HG03565 (cell line): ENCODE data around the gene KRTAP17-1.

Experiments used
- ATAC-seq: cut with Tn5 transposase; IDR thresholded peaks from one replicate; pipeline ENCODE4 v1.9.1; 2021; ENCODE audit warnings: mild to moderate bottlenecking, moderate library complexity; ENCODE audit not compliant: unreplicated experiment

The KRTAP17-1 gene

DNA sequence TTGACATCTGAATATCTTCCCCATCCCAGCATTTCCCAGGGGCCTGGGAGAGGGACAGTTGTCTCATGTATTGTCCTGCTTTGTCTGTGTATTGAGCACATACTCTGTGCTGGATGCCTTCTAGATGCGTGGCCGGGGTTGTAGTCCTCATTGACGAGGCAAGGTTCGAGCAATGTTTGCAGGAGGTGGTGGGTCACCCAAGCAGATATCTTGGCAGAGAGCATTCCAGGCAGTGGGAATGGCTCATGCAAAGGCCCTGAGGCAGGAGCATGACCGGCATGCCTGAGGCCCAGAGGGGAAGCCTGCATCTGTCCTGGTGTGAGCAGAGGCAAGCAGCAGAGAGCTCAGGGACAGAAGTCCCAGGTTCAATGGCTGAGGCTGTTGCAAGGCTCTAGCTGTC, 17.6 kb upstream of the KRTAP17-1 start:
- ATAC-seq: no peak

DNA sequence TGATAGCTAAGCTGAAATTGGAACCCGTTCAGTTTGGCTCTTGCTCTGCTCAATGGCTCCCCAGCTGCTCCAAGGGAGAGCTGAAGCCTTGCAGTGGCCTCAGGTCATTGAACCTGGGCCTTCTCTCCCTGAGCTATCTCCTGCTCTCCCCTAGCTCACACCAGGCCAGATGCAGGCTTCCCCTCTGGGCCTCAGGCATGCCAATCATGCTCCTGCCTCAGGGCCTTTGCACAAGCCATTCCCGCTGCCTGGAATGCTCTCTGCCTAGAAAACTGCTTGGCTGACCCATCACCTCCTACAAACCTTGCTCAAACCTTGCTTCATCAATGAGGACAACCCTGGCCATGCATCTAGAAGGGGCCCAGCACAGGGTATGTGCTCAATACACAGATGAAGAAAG, 16.7 kb upstream of the KRTAP17-1 start:
- ATAC-seq: no peak

DNA sequence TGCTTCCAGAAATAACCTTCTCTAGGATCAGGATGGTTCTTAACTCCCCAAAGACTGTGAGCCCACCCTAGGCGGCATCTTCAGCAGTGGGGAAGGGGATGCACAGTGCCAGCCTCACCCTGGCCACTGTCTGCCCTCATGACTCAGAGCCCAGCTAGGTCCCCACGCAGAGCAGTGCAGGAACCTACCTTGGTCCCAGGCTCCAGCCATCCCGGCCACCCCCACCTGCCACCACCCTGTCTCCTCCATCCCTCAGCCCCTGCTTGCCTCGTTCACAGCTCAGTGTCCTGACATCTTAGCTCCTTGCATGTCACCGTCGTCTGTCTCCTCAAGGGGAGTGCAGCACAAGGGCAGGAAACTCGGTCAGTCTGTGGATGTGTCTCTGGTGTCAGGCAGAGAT, 16.1 kb upstream of the KRTAP17-1 start:
- no peak for ATAC-seq

DNA sequence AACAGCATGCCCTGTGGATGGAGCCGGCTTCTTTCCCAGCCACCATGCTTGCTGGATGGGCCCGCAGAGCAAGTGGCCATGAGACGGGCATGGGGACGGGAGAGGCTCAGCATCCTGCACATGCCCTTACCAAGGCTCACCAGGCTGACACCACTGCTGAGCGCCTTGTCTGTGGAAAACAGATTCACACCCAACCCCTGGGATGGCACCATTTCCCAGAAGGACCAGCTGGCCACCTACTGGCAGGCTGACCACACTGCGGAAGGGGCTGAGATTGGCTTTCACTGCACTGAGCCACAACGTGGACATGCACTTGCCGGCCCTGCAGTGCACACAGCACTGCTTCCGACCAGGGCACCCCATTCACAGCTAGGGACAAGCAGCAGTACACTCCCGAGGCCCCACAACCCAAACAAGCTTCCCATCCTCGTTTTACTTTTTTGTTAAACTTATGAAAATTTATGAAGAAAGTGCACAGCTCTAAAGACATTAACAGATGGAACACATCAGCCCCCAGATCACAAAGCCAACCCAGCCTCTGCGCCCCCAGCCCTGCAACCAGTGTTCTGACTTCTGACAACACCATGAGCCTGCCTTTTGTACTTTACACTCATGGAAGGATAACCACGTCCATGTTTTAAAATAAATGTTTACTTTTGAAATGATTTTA, 13.9 kb upstream of the KRTAP17-1 start:
- no peak for ATAC-seq

DNA sequence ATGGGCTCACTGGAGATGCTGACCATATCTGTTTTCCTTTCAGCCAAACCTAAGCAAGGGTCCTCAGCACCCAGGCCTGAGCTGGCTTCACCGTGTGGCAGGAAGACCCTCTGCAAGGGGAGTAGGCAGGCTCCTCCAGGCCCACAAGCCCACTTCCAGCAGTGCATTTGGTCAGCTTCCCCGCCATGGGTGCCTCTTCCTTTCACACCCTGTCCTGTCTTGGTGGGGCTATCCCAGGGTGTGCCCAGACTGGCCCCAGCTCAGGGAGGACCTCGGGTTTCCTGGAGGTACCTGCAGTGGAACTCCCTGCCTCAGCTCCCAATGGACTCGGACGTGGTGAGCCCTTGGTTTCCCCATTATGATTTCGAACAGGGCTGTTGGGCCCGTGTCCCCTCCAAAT, 12.7 kb upstream of the KRTAP17-1 start:
- no peak for ATAC-seq

DNA sequence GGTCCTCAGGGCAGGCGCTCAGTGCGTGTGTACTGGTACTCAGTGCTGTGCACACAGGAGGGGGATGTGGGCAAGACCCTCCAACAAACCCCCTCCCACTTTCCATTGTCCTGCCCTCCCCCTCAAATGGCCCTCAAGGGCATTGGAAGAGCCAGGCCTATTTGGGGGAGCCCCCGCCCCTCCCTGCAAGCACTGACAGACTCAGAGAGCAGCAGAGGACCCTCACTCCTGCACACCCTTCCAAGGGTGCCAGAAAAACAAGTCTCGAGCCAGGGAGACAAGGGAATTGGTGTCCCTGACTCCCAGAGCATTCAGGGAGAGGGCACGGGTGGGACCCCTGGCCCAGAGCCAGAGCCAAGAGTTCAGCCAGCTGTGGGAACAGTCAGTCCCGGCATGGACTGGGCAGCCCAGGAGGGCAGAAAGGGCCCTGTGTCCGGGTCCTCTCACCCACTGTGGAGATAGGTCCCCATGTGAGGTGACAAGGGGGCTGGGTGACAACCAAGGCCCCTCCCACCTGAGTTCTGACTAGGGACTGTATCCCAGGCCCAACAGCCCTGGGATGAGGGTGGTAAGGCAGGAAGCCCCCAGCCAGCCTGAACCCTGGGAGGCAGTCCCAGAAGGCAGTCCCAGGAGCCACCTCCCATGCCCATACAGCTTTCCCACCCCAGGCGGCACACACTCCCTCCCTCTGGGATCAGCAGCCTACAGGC, 12.1 kb upstream of the KRTAP17-1 start:
- no peak for ATAC-seq

DNA sequence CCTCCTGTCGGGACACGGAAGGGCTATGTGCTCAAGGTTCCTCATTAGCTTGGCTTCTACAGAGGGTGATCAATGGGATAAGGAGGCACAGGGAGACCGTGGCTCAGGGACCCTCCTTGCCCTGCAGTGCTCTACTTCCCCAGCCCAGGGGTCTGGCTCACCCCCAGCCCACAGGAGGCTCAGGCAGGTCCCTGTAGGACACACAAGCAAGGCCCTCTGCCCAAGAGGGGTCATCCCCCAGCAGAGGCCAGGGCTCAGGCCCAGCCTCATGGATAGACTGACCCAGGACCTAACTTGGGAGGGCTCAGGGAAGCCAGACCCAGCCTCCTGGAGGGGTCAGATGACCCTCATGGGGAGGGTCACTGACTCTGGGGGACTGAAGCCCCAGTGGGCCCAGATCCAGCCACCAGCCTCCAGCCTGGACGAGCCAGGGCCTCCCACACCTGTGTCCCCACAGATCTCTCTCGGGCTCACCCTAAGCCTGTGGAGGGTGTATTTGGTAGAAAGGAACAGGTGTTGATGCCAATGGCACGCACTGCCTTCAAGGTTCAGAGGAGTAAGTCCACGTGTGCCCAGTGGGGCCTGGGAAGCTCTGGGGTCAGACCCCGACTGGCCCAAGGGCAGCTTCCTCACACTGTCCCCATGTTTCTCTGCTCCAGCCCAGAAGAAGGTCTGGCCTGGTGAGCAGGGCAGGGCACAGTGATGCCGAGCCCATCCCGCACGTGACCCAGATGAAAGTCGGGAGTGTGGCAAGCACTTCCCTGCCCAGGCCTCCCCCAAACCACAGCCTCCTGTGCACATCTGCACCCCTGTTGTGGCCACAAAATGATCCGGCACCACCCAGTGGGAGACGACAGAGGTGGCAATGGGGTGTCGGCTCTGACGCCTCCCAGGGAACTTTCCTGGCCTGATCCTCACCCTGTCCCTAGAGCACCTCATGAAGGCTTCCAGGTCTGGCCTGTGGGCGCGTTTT, 10.9 kb upstream of the KRTAP17-1 start:
- no peak for ATAC-seq

DNA sequence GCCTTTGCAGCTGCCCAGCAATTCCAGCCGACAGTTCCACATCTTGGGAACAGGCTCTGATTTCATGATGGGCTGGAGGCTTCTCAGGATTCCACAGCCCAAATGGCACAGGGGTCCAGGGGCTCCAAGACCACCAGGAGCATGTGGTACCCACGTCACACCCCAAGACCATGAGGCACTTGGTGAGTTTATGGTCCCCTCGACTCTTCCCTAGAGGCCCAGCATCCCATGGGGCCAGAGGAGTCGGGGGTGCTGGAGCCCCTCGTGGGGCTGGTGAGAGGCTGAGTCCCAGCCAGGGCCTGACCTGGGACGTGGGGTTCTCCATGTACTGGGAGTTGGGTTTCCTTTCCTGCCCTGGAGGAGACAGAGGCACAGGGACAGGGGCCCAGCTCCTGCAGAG, 10.1 kb upstream of the KRTAP17-1 start:
- no peak for ATAC-seq

DNA sequence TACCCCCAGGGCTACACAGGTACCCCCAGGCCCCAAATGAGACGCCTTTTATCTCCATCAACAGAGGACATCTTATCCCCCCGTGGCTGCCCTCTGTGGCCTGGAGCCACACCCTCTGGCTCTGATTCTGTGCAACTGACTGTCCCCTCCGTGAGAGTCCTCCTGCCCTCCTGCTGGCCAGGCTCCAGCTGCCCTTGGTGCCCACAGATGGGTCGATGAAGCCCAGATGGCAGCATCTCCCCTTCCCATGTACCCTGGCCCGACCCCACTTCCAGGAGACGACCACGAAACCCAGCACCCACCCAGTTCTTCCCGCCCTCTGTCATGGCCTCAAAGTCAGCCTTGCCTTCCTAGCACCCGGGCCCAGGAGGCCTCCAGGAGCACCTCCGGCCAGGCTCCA, 9.6 kb upstream of the KRTAP17-1 start:
- ATAC-seq: no peak

DNA sequence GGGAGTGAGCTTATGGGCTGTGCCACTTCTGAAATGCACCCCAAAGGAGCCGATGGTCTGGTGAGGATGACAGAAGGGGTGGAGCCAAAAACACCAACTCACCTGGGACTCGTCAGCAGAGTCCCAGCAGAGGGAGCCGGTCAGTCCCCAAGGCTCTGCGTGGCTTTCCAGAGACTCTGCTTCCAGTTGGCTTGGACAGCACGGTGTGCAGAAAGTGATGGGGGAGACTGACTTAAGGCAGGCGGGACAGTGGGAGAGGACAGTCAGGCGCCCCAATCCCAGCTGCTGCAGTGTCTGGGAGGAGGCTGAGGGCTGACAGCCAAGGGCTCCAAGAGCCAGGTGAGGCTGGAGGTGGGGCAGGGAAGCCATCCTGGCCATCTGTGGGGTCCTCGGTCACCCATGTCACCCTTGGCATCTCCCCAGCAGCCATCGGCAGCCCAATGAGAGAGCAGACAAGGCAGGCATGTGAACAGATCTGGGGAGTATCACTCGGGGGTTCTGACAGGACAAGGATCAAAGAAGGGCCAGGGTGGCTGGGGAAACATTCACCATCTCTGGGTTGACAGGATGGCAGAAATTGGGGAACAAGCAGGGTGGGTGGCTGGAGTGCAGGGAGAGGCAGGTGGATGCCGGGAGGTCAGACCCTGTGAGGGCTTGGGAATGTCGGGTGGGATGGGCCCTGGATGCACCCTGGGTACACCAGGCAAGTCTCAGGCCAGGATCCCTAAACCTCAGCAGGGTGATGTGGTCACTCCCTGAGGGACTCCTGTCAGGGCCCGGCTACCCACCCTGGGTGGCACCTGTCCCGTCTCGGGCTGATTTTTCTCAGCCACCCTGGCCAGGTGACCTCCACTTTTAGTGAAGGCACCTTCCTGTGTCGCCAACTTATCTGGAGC, 8.9 kb upstream of the KRTAP17-1 start:
- no peak for ATAC-seq

DNA sequence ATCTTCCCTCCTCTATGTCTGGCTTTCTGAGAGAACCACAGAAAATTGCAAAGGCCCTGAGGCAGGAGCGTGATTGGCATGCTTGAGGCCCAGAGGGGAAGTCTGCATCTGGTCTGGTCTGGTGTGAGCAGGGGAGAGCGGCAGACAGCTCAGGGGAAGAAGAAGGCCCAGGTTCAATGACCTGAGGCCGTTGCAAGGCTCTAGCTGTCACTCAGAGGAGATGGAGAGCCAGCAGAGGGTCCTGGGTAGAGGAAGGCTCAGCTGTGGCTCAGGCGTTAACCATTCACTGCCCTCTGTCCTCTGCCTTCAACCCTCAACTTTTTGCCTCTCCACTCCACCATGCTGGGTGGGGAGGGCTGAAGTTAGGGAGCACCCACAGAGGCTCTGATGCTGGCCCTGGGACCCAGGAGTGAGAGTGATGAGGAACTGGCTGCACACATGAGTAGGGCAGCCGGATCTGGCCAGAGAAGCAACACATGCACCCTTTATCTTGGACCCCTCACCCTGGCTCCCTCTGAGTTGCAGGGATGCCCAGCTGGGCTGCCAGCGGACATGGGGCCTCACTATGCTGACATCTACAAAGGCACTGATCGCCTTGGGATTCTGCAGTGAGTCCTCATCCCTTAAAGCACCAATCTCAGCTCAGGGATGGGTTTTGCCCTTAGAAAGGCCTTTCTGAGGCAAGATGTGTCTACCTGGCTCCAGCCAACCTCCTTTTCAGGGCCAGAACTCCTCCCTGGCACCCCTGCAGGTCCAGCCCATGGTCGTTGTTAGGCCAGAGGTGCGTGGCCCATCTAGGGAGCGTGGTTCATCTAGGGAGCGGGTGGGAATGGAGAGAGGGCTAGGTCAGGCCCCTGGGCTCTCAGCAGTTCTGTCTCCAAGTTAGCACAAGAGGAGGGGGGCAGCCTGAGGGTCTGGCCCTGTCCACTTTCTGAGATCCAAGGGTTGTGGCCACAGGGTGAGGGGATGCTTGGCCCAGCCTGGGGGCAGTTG, 7.7 kb upstream of the KRTAP17-1 start:
- ATAC-seq: no peak

DNA sequence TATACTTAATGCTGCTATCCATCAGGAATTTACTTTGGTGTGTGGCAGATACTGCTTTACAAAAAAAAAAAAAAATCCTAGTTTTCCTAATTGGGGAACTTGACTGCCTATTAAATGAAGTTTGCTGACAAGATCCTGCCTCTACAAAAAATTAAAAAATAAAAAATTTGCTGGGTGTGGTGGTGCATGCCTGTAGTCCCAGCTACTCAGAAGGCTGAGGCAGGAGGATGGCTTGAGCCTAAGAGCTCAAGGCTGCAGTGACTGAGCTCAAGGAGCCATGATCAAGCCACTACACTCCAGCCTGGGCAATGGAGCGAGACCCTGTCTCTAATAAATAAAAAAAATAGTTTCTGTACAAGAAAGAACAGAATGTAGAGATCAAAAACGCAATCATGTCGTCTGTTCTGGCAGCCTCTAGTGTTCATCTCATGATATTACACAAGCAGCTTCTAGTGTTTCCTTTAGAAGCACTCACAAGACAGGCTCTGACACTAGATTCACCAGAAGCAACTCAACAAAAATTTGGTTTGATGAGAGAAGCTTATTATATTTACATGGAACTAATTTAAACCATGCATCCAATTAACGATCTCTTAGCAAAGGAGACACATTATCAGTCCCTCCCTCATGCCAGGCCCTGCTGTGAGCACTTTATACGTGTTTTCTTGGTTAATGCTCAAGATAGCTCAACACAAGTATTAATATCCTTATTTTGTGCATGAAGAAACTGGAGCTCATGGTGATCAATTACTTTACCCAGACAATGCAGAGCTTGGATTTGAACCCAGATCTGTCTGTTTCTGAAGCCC, 6.8 kb upstream of the KRTAP17-1 start:
- ATAC-seq: no peak

DNA sequence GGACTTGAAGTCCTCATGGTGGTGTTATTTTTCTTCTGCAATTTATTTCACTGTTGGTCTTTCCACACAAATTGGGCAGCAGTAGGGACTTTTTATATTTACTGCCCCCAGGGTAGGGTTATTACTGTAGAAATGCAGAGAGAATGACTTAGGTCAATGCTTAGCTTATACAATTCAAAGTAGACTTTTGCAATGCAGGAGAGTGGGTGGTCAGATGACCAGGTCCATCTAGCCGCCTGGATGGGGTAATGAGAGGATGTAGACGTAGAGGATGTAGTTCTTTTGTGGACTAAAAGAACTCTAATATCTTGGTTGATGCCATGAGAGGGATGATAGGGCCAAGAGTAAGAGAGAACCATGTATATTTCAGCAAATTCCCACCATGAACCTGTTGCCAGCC, 2.7 kb upstream of the KRTAP17-1 start:
- ATAC-seq: no peak

DNA sequence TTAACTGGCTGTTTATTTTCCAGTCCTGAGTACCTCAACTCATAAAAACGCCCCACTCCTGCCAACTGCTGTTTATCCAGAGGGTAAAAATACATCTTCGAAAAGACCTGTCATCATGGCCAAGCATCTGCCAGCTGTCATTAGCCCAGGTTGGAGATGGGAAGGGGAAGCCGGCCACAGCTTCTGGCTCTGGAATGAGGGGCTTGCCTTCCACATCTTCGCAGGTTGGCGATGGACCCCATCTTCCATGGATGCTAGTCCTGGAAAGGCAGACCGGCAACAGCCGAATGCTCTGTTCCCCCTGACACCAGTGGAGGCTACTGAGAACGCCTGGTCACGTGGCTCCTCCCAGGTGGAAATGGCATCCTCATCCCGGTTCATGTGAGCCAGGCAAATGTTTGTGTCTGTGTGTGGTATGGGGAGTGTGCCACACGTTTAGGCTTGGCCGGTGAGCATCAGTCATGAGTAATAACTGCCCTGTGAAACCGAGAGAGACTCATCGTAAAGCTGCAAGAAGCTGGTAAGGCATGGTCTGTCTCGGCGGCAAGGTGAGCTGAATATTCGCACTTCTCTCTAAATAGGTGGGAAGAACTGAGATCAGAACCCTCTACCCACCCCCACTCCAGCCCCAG, 420 bp upstream of the KRTAP17-1 start:
- no peak for ATAC-seq

DNA sequence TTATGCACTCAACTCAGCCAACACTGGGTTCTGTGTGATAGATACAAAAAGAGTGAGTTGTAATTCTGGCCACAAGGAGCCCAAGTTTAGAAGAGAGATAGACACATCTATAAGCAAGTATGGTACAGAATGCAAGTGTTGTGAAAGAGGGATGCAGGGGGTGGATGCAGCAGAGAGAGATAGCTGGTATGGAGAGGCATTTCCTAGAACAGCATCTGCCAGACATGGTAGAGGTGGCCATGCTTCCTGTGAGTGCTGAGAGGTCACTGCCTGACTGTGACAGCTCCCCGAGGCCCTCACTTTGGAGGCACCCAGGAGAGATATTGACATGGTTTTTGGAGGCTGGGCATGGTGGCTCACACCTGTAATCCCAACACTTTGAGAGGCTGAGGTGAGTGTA, 4.4 kb downstream of the KRTAP17-1 start:
- ATAC-seq: no peak

DNA sequence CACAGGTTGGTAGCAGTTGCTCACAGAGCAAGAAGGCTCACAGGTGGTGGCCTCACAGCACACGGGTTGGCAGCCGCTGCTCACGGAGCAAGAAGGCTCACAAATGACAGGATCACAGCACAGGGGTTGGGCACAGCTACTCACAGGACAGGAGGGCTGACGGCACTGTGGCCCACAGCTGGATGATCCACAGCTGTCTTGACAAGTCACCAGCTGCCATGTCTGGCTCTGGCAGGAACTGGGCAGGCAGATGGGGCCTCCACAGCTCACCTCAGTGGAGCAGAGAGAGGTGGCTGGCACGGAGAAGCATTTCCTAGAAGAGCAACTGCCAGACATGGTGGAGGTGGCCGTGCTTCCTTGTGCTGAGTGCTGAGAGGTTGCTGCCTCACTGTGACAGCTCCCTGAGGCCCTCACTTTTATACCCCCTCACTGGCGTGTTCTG, 6.6 kb downstream of the KRTAP17-1 start, which contains the start of gene KRTAP16-1:
Gene KRTAP16-1 (minus strand): TSS at position 392 of the 442 bp plus-strand sequence. CDS start 56 bp downstream, at position 336.
- ATAC-seq: no peak

DNA sequence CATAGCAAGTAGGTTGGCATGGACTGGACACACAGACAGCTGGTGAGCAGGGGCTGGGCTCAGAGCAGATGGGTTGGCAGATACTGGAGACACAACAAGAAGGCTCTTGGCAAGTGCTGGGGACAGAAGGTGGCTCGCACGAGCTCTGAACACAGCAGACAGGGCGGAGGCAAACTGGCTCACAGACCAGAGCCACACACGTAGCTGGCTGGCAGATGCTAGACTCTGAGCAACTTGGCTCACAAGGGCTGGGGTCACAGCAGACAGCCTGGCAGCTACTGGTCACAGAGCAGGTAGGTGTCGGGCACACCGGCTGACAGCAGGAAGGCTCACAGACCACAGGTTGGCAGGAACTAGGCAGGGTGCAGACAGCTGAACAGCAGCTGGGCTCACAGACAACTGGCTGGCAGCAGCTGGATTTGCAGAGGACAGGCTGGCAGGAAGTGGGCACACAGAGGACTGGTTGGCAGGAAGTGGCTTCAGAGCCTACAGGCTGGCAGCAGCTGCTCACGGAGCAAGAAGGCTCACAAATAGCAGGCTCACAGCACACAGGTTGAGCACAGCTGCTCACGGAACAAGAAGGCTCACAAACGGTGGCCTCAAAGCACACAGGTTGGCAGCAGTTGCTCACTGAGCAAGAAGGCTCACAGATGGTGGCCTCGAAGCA, 7.1 kb downstream of the KRTAP17-1 start:
- no peak for ATAC-seq
